ENCODE measurements around the gene ZC3H7B. TPM values are rescaled to one million over a fixed set of nuclear protein-coding genes. Genes with fewer than 3 reads are reported as not detected.

The ZC3H7B gene
- total and polyA plus RNA-seq, 12 donors: 31.2 to 133 (median 77.6) TPM

GRCh38 chr22:41364233-41364632 lies 62.9 kb downstream of the ZC3H7B start:
- TF ChIP-seq POLR2A (IDR thresholded peaks at IDR 0.05) (no peak), CTCF (IDR thresholded peaks at IDR 0.05) (no peak)
- DNase-seq: no peak
- H3K9me3 ChIP-seq (replicated peaks in 1 of 3): no peaks in the 10 kb centered on the region
- no peak overlapping the region for H3K27ac ChIP-seq
- intact Hi-C loops (cut with DNase I): no loop called here
- H3K36me3 ChIP-seq (replicated peaks in 1 of 2): no peaks in the 10 kb centered on the region
- no peak overlapping the region for H3K4me3 ChIP-seq
- H3K4me1 ChIP-seq (replicated peaks in 1 of 2): peaks cover 5 to 23% of the 10 kb centered on the region in 2 donors
- WGBS, 4 donors: 75 to 90% (median 87%) methylated on average over 1 to 6 of the region's 6 CpGs
- H3K27me3 ChIP-seq: no peaks in the 10 kb centered on the region

- TF ChIP-seq CTCF (IDR thresholded peaks at IDR 0.05): no peak
- TF ChIP-seq POLR2A (IDR thresholded peaks at IDR 0.05): no peak
- no peak for DNase-seq
- Histone ChIP-seq H3K9me3 (replicated peaks in 1 of 3) (no peaks in the 10 kb centered on the region), H3K36me3 (replicated peaks in 1 of 2) (no peaks in the 10 kb centered on the region), H3K4me1 (replicated peaks in 1 of 2) (peaks cover 5 to 23% of the 10 kb centered on the region in 2 donors), H3K4me3 (no peak overlapping the region), H3K27me3 (no peaks in the 10 kb centered on the region), H3K27ac (no peak overlapping the region)
- WGBS, 4 donors: 60 to 73% (median 68%) methylated on average over 8 of the region's 8 CpGs
- intact Hi-C loops (cut with DNase I): no loop called here
Observed at GRCh38 chr22:41364955-41365354, 63.6 kb downstream of the ZC3H7B start.

- no peak overlapping the region for H3K4me3 ChIP-seq
- DNase-seq: no peak
- H3K36me3 ChIP-seq (replicated peaks in 1 of 2): no peaks in the 10 kb centered on the region
- peaks cover 5 to 23% of the 10 kb centered on the region in 2 donors for H3K4me1 ChIP-seq (replicated peaks in 1 of 2)
- intact Hi-C loops (cut with DNase I): no loop called here
- no peak overlapping the region for H3K27ac ChIP-seq
- H3K9me3 ChIP-seq (replicated peaks in 1 of 3): no peaks in the 10 kb centered on the region
- TF ChIP-seq CTCF (IDR thresholded peaks at IDR 0.05): no peak
- no peak for TF ChIP-seq POLR2A (IDR thresholded peaks at IDR 0.05)
- no peaks in the 10 kb centered on the region for H3K27me3 ChIP-seq
- WGBS, 4 donors: 72 to 85% (median 77%) methylated on average over 4 to 5 of the region's 5 CpGs
Observed at GRCh38 chr22:41365425-41365824, 64.1 kb downstream of the ZC3H7B start.

GRCh38 chr22:41366323-41367029 lies 65.2 kb downstream of the ZC3H7B start:
- Histone ChIP-seq H3K4me3 (peak overlapping the region in 1 of 4 donors; percentile 37), H3K4me1 (replicated peaks in 1 of 2) (peaks cover 5 to 23% of the 10 kb centered on the region in 2 donors), H3K27me3 (no peaks in the 10 kb centered on the region), H3K9me3 (replicated peaks in 1 of 3) (no peaks in the 10 kb centered on the region), H3K36me3 (replicated peaks in 1 of 2) (no peaks in the 10 kb centered on the region), H3K27ac (peak overlapping the region in 2 of 5 donors; percentile 51 to 61)
- DNase-seq: no peak
- 57 to 76% (median 61%) methylated on average over 11 to 17 of the region's 17 CpGs for WGBS, 4 donors
- intact Hi-C loops (cut with DNase I): no loop called here
- no peak for TF ChIP-seq CTCF (IDR thresholded peaks at IDR 0.05)
- no peak for TF ChIP-seq POLR2A (IDR thresholded peaks at IDR 0.05)
